HepG2 (cell line): ENCODE measurements around the gene RPRML. TPM values are rescaled to one million over a fixed set of nuclear protein-coding genes. Genes with fewer than 3 reads are reported as not detected.

Experiments used
- ERF ChIP-seq: IDR thresholded peaks from 2 replicates; pipeline ENCODE4 v1.6.1; 2018; ENCODE audit warnings: missing biosample characterization, missing genetic modification reagents
- FOXM1 ChIP-seq: sonication (generic); formaldehyde crosslinking; IDR thresholded peaks from 2 replicates; pipeline ENCODE4 v1.5.0; 2020; ENCODE audit warnings: missing genetic modification reagents
- GTF2F1 ChIP-seq: fragments of 150-350 bp; IDR thresholded peaks from 2 replicates; pipeline ENCODE4 v1.6.1; 2014; ENCODE audit warnings: low read length
- HNRNPK ChIP-seq: fragments of 200-400 bp; formaldehyde crosslinking; IDR thresholded peaks from 2 replicates; pipeline ENCODE4 v1.6.1; 2018; ENCODE audit warnings: low read length, low read depth, moderate library complexity, mild to moderate bottlenecking; ENCODE audit not compliant: poor library complexity, severe bottlenecking
- NR2F1 ChIP-seq, 2 experiments: fragments of 450-650 bp in 1 of 2; formaldehyde crosslinking in 1 of 2; IDR thresholded peaks; 2 replicates each; pipeline versions ENCODE4 v1.5.0 to v1.6.1; 2016 to 2020; ENCODE audit warnings: mild to moderate bottlenecking in 1 of 2, missing compliant biosample characterization in 1 of 2, missing genetic modification reagents in 1 of 2, moderate library complexity in 1 of 2
- PITX1 ChIP-seq: sonication (generic); formaldehyde crosslinking; IDR thresholded peaks from 2 replicates; pipeline ENCODE4 v1.5.1; 2020; ENCODE audit warnings: mild to moderate bottlenecking, missing genetic modification reagents
- SIX1 ChIP-seq: sonication (generic); formaldehyde crosslinking; IDR thresholded peaks from 2 replicates; pipeline ENCODE4 v1.4.0; 2020; ENCODE audit warnings: missing genetic modification reagents, borderline replicate concordance
- SNAPC2 ChIP-seq: sonication (generic); formaldehyde crosslinking; IDR thresholded peaks from 2 replicates; pipeline ENCODE4 v1.8.1; 2022; ENCODE audit warnings: mild to moderate bottlenecking, missing genetic modification reagents
- SRSF1 ChIP-seq: fragments of 200-400 bp; formaldehyde crosslinking; optimal IDR thresholded peaks from 2 replicates; pipeline ENCODE3; 2017; ENCODE audit warnings: mild to moderate bottlenecking, low read depth, low read length, moderate library complexity
- SUZ12 ChIP-seq: fragments of 150-350 bp; IDR thresholded peaks from 2 replicates; pipeline ENCODE4 v1.6.1; 2014; ENCODE audit warnings: low read depth, low read length
- TP53 ChIP-seq: sonication (generic); formaldehyde crosslinking; conservative IDR thresholded peaks from 2 replicates; pipeline ENCODE4 v1.4.0; 2020; ENCODE audit warnings: missing genetic modification reagents
- ZMAT3 ChIP-seq: sonication (generic); formaldehyde crosslinking; conservative IDR thresholded peaks from 2 replicates; pipeline ENCODE4 v1.7.0; 2021; ENCODE audit warnings: missing genetic modification reagents
- ZNF30 ChIP-seq: sonication (generic); formaldehyde crosslinking; IDR thresholded peaks from 2 replicates; pipeline ENCODE4 v1.5.0; 2020; ENCODE audit warnings: mild to moderate bottlenecking, missing genetic modification reagents
- ZNF552 ChIP-seq: sonication (generic); formaldehyde crosslinking; IDR thresholded peaks from 2 replicates; pipeline ENCODE4 v1.9.0; 2022; ENCODE audit warnings: missing genetic modification reagents, mild to moderate bottlenecking, borderline replicate concordance
- ZNF883 ChIP-seq: sonication (generic); formaldehyde crosslinking; IDR thresholded peaks from 2 replicates; pipeline ENCODE4 v1.5.1; 2020; ENCODE audit warnings: mild to moderate bottlenecking, missing genetic modification reagents; ENCODE audit errors: not compliant biosample characterization
- polyA plus RNA-seq, 8 experiments: library from polyadenylated mRNA; depleted of rRNA in 3 of 8; stranded (reverse) in 7 of 8; unstranded in 1 of 8; fragments of >200 nt; fragmentation: Illumina TruSeq in 4 of 8; extraction: Trizol in 4 of 8; gene quantifications; 2 replicates each; pipeline versions ENCODE4 v1.2.1 to v1.2.3, GENCODE V29; 2011 to 2016; ENCODE audit warnings: low read depth in 4 of 8, missing spikeins in 1 of 8, mixed read lengths in 1 of 8; ENCODE audit not compliant: insufficient read depth in 1 of 8
- total RNA-seq, 5 experiments: library from RNA; depleted of rRNA; stranded (reverse); fragments of >200 nt; fragmentation: Illumina TruSeq; extraction: Trizol; gene quantifications; 2 replicates each; pipeline ENCODE4 v1.2.3, GENCODE V29; 2016; ENCODE audit warnings: low read depth in 1 of 5
- TF ChIP-seq, protein P1 (sequence below): sonication (generic); IDR thresholded peaks from 2 replicates; pipeline ENCODE4 v1.6.1; 2016; ENCODE audit warnings: low read depth, borderline replicate concordance
- TF ChIP-seq, protein P2 (sequence below): sonication (generic); formaldehyde crosslinking; conservative IDR thresholded peaks from 2 replicates; pipeline ENCODE4 v1.5.0; 2020; ENCODE audit warnings: missing genetic modification reagents
- TF ChIP-seq, protein P3 (sequence below): sonication (generic); formaldehyde crosslinking; IDR thresholded peaks from 2 replicates; pipeline ENCODE4 v1.4.0; 2020; ENCODE audit warnings: mild to moderate bottlenecking, missing genetic modification reagents
- TF ChIP-seq, protein P4 (sequence below): sonication (generic); formaldehyde crosslinking; IDR thresholded peaks from 2 replicates; pipeline ENCODE4 v1.8.1; 2023; ENCODE audit warnings: mild to moderate bottlenecking, missing genetic modification reagents, borderline replicate concordance

Gene RPRML
- total and polyA plus RNA-seq, 2 of the 13 experiments (the other 11 are each of a cell fraction or from before 2014, with no cell fraction given): not detected

- TF ChIP-seq, protein P1, sequence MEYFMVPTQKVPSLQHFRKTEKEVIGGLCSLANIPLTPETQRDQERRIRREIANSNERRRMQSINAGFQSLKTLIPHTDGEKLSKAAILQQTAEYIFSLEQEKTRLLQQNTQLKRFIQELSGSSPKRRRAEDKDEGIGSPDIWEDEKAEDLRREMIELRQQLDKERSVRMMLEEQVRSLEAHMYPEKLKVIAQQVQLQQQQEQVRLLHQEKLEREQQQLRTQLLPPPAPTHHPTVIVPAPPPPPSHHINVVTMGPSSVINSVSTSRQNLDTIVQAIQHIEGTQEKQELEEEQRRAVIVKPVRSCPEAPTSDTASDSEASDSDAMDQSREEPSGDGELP: peak; percentile 79; the same call in 1 of the 2 replicates
- TF ChIP-seq ZNF883 (CRISPR knock-in tag): peak; percentile 97
- peak; percentile 82 for TF ChIP-seq PITX1
- TF ChIP-seq ZNF30: 0 out of 2 replicates have a peak, but pooled peaks have one; percentile 56
- TF ChIP-seq HNRNPK: no peak
- TF ChIP-seq NR2F1 (CRISPR knock-in tag; IDR thresholded peaks at IDR 0.05): peak; percentile 93 to 94
- peak; percentile 52 for TF ChIP-seq SRSF1
- TF ChIP-seq FOXM1 (CRISPR knock-in tag): no peak
- peak; percentile 75; the same call in 1 of the 2 replicates for TF ChIP-seq TP53 (CRISPR knock-in tag)
- TF ChIP-seq, protein P2, sequence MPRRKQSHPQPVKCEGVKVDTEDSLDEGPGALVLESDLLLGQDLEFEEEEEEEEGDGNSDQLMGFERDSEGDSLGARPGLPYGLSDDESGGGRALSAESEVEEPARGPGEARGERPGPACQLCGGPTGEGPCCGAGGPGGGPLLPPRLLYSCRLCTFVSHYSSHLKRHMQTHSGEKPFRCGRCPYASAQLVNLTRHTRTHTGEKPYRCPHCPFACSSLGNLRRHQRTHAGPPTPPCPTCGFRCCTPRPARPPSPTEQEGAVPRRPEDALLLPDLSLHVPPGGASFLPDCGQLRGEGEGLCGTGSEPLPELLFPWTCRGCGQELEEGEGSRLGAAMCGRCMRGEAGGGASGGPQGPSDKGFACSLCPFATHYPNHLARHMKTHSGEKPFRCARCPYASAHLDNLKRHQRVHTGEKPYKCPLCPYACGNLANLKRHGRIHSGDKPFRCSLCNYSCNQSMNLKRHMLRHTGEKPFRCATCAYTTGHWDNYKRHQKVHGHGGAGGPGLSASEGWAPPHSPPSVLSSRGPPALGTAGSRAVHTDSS (CRISPR knock-in tag): no peak
- peak; percentile 66; the same call in 1 of the 2 replicates for TF ChIP-seq SIX1 (CRISPR knock-in tag)
- peak; percentile 79; the same call in 1 of the 2 replicates for TF ChIP-seq ZNF552
- TF ChIP-seq ZMAT3 (CRISPR knock-in tag): peak; percentile 94
- peak; percentile 99 for TF ChIP-seq ERF (CRISPR knock-in tag)
- no peak for TF ChIP-seq GTF2F1
- peak; percentile 98 for TF ChIP-seq SNAPC2 (CRISPR knock-in tag)
- TF ChIP-seq, protein P3, sequence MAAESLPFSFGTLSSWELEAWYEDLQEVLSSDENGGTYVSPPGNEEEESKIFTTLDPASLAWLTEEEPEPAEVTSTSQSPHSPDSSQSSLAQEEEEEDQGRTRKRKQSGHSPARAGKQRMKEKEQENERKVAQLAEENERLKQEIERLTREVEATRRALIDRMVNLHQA: no peak
- TF ChIP-seq, protein P4, sequence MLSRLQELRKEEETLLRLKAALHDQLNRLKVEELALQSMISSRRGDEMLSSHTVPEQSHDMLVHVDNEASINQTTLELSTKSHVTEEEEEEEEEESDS (CRISPR knock-in tag): peak; percentile 90; the same call in 1 of the 2 replicates
- TF ChIP-seq SUZ12: no peak
These were observed 35.3 kb downstream of the RPRML start (continued) for GRCh38 chr17:46943501-46944393.
